ENCODE measurements around the gene LASP1.

LASP1 gene

GRCh38 chr17:38889745-38890409, 20.0 kb downstream of the LASP1 start:
- DNase-seq = no peak

- no peak for DNase-seq
Observed at GRCh38 chr17:38890410-38890746, 20.5 kb downstream of the LASP1 start.

GRCh38 chr17:38891441-38891840, 21.6 kb downstream of the LASP1 start:
- DNase-seq = no peak

GRCh38 chr17:38892083-38892482, 22.2 kb downstream of the LASP1 start:
- no peak for DNase-seq

GRCh38 chr17:38892620-38893019, 22.8 kb downstream of the LASP1 start:
- DNase-seq = no peak

- DNase-seq = no peak
Observed at GRCh38 chr17:38893113-38893512, 23.3 kb downstream of the LASP1 start.

GRCh38 chr17:38893607-38894006, 23.7 kb downstream of the LASP1 start:
- DNase-seq = no peak

GRCh38 chr17:38894276-38894675, 24.4 kb downstream of the LASP1 start:
- DNase-seq = no peak

GRCh38 chr17:38896346-38896954, 26.6 kb downstream of the LASP1 start:
- DNase-seq = no peak

- DNase-seq = no peak
Observed at GRCh38 chr17:38897176-38897575, 27.3 kb downstream of the LASP1 start.

GRCh38 chr17:38897671-38898290, 27.9 kb downstream of the LASP1 start:
- DNase-seq = no peak

- DNase-seq = no peak
Observed at GRCh38 chr17:38898291-38898679, 28.4 kb downstream of the LASP1 start.

- no peak for DNase-seq
Observed at GRCh38 chr17:38898812-38899348, 29.0 kb downstream of the LASP1 start.

GRCh38 chr17:38899421-38899820, 29.6 kb downstream of the LASP1 start:
- no peak for DNase-seq

- no peak for DNase-seq
Observed at GRCh38 chr17:38900978-38901656, 31.3 kb downstream of the LASP1 start.

GRCh38 chr17:38903404-38903803, 33.5 kb downstream of the LASP1 start:
- DNase-seq = no peak

- DNase-seq = no peak
Observed at GRCh38 chr17:38904892-38905291, 35.0 kb downstream of the LASP1 start.

- DNase-seq = no peak
Observed at GRCh38 chr17:38905375-38905774, 35.5 kb downstream of the LASP1 start.

- no peak for DNase-seq
Observed at GRCh38 chr17:38906460-38907228, 36.8 kb downstream of the LASP1 start.

GRCh38 chr17:38907930-38908675, 38.2 kb downstream of the LASP1 start:
- no peak for DNase-seq

- DNase-seq = no peak
Observed at GRCh38 chr17:38908676-38909181, 38.9 kb downstream of the LASP1 start.

GRCh38 chr17:38910325-38910724, 40.5 kb downstream of the LASP1 start:
- no peak for DNase-seq

Measured in NCI-H1048 (cell line).